Duodenal mucosa (tissue), 2 donors: Measurements from ENCODE around the gene TTLL5.
"Not testable (repeated sequence)": the region's sequence is repeated elsewhere in the genome, so short reads cannot be mapped to it uniquely, and the experiment has no call there.

Experiments
- H3K27ac ChIP-seq: one replicate; pipeline ENCODE4 v1.7.0; 2013; ENCODE audit warnings: low read depth, low read length
- H3K27me3 ChIP-seq, 2 donors: one replicate each; pipeline ENCODE4 v1.7.0; 2013; ENCODE audit warnings: low read length in 2 of 2, control low read depth in 1 of 2; ENCODE audit not compliant: insufficient read depth in 2 of 2, control insufficient read depth in 1 of 2
- H3K36me3 ChIP-seq, 2 donors: one replicate each; pipeline ENCODE4 v1.7.0; 2013; ENCODE audit warnings: low read length in 2 of 2, control low read depth in 1 of 2; ENCODE audit not compliant: insufficient read depth in 2 of 2, control insufficient read depth in 1 of 2
- H3K4me1 ChIP-seq, 2 donors: one replicate each; pipeline ENCODE4 v1.7.0; 2013; ENCODE audit warnings: low read length in 2 of 2, control low read depth in 1 of 2; ENCODE audit not compliant: insufficient read depth in 2 of 2, control insufficient read depth in 1 of 2
- H3K4me3 ChIP-seq, 2 donors: one replicate each; pipeline ENCODE4 v1.7.0; 2013; ENCODE audit warnings: low read length in 2 of 2, low read depth in 1 of 2
- H3K9ac ChIP-seq, 2 donors: one replicate each; pipeline ENCODE4 v1.7.0; 2013; ENCODE audit warnings: low read length in 2 of 2, low read depth in 1 of 2
- H3K9me3 ChIP-seq, 2 donors: one replicate each; pipeline ENCODE4 v1.7.0; 2013; ENCODE audit warnings: low read length in 2 of 2, control low read depth in 1 of 2; ENCODE audit not compliant: control insufficient read depth in 1 of 2

Gene TTLL5

GRCh38 chr14:75837151-75837787 is 176.2 kb downstream of the TTLL5 start:
- H3K9ac ChIP-seq: no peak overlapping the region
- H3K4me3 ChIP-seq: no peak overlapping the region
- H3K27me3 ChIP-seq: no peaks in the 10 kb centered on the region
- peaks cover 0 to 3% of the 10 kb centered on the region in 2 donors for H3K36me3 ChIP-seq
- H3K27ac ChIP-seq: no peak overlapping the region
- H3K9me3 ChIP-seq: no peaks in the 10 kb centered on the region
- H3K4me1 ChIP-seq: peaks cover 8 to 14% of the 10 kb centered on the region in 2 donors

DNA sequence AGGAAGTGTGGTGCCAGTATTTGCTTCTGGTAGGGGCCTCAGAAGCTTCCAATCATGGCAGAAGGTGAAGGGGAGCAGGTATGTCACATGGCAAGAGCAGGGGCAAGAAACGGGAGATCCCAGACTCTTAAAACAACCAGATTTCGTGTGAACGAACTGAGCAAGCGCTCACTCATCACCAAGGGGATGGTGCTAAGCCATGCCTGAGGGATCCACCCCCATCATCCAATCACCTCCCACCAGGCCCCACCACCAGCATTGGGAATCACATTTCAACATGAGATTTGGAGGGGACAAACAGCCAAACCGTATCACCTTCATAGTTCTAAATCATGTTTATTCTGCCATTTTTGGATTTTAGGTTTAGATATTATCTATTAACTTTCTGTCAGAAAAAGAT is 179.9 kb downstream of the TTLL5 start:
- H3K9ac ChIP-seq: no peak overlapping the region
- H3K36me3 ChIP-seq: peaks cover 0 to 3% of the 10 kb centered on the region in 2 donors
- no peak overlapping the region for H3K27ac ChIP-seq
- no peaks in the 10 kb centered on the region for H3K27me3 ChIP-seq
- peaks cover 5 to 16% of the 10 kb centered on the region in 2 donors for H3K4me1 ChIP-seq
- H3K4me3 ChIP-seq: no peak overlapping the region
- no peaks in the 10 kb centered on the region for H3K9me3 ChIP-seq

GRCh38 chr14:75842551-75842950 is 181.5 kb downstream of the TTLL5 start:
- peaks cover 0 to 3% of the 10 kb centered on the region in 2 donors for H3K36me3 ChIP-seq
- H3K4me1 ChIP-seq: peaks cover 5 to 16% of the 10 kb centered on the region in 2 donors
- H3K9me3 ChIP-seq: no peaks in the 10 kb centered on the region
- no peaks in the 10 kb centered on the region for H3K27me3 ChIP-seq
- H3K4me3 ChIP-seq: no peak overlapping the region
- H3K27ac ChIP-seq: no peak overlapping the region
- H3K9ac ChIP-seq: no peak overlapping the region

DNA sequence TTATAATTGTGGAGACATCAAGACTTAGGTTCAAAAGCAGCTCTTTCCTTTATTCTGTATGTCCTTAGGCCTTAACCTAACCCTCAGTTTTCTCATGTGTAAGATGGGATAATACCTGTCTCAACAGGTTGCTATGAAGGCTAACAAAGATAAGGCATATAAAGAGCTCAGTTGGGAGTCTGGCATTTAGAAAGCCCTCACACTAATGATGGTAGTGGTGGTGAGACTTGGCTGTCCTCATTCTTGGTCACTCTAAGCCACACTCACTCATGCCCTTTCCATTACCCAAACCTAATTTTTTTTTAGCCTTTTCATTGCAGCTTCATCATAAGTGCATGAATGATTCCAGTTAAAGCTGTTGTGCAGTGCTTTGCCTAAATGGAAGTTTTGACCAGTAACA is 183.4 kb downstream of the TTLL5 start:
- Histone ChIP-seq H3K9me3 (no peaks in the 10 kb centered on the region), H3K4me1 (peaks cover 5 to 16% of the 10 kb centered on the region in 2 donors), H3K9ac (no peak overlapping the region), H3K27ac (no peak overlapping the region), H3K36me3 (no peaks in the 10 kb centered on the region), H3K4me3 (no peak overlapping the region), H3K27me3 (no peaks in the 10 kb centered on the region)

GRCh38 chr14:75845136-75845804 is 184.2 kb downstream of the TTLL5 start:
- Histone ChIP-seq H3K27me3 (no peaks in the 10 kb centered on the region), H3K4me1 (peaks cover 5 to 16% of the 10 kb centered on the region in 2 donors), H3K36me3 (no peaks in the 10 kb centered on the region), H3K27ac (no peak overlapping the region), H3K4me3 (no peak overlapping the region), H3K9ac (no peak overlapping the region), H3K9me3 (no peaks in the 10 kb centered on the region)

DNA sequence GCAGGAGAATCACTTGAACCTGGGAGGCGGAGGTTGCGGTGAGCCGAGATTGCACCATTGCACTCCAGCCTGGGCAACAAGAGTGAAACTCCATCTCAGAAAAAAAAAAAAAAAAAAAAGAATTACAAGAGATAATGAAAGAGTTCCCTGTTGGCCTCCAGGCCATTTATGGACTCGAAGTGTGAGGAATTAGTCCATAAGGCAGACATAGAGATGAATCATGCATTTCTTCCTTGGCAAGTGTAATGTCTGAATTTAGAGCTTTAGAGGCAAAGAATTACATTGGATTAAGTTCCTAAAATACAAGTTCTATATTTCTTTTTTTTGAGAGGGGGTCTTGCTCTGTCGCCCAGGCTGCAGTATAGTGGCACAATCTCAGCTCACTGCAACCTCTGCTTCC is 185.6 kb downstream of the TTLL5 start:
- H3K27ac ChIP-seq, H3K4me3 ChIP-seq, H3K9me3 ChIP-seq, H3K27me3 ChIP-seq, H3K36me3 ChIP-seq, H3K9ac ChIP-seq: not testable (repeated sequence)
- H3K4me1 ChIP-seq: peaks cover 5 to 16% of the 10 kb centered on the region in 2 donors

DNA sequence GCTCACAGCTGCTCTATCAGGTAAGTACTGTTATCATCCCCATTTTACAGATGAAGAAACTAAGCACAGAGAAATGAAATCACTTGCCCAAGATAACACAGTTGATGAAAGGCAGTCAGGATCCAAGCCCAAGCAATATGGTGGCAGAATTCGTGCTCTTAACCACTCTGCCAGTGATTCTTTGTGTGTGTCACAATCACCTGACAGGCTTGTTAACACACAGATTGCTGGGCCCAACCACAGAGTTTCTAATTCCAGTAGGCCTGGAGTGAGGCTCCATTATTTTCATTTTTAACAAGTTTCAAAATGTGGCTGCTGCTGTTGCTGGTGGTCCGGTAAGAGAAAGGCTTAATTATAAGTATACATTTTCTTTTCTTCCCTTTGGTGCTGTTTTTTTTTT is 186.5 kb downstream of the TTLL5 start:
- Histone ChIP-seq H3K27me3 (no peaks in the 10 kb centered on the region), H3K9ac (no peak overlapping the region), H3K4me3 (no peak overlapping the region), H3K9me3 (no peaks in the 10 kb centered on the region), H3K27ac (no peak overlapping the region), H3K4me1 (peaks cover 4 to 8% of the 10 kb centered on the region in 2 donors), H3K36me3 (no peaks in the 10 kb centered on the region)

DNA sequence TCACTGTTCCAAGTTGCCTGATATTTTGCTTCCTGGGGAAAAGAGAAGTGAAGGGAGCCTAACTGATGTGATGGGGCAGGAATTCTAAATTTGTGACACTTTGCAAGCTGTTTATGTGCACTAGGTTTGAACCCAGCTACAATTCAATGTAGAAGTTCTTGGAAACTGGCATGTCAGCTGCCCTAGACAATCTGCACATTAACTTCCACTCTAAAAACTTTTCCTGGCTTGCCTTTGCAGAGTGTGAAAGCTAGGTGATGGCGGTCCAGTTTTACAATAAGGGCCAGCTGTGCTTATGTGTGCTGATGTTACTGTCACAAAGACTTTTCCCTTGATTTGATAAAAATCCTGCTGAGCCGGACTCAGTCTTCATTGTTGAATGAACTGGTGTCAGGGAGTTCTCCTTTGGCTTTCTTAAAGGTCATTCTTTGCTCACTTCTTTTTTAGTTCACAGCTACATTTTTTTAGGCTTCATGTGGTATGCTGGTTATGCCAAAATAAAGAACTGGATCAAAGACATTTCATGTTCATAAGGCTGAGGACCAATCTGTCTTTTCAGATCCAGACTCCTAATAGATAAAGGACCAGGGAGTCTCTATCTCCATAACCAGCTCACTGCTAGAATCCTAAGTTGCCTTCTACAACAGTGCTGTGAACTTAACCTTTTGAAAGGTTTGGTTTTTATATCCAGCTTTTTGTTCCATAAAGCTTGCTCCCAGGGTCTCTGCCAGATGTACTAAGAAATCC is 187.3 kb downstream of the TTLL5 start:
- no peaks in the 10 kb centered on the region for H3K9me3 ChIP-seq
- H3K9ac ChIP-seq: no peak overlapping the region
- H3K27ac ChIP-seq: no peak overlapping the region
- H3K36me3 ChIP-seq: no peaks in the 10 kb centered on the region
- H3K4me1 ChIP-seq: peaks cover 0 to under 1% of the 10 kb centered on the region in 2 donors
- H3K27me3 ChIP-seq: no peaks in the 10 kb centered on the region
- no peak overlapping the region for H3K4me3 ChIP-seq

DNA sequence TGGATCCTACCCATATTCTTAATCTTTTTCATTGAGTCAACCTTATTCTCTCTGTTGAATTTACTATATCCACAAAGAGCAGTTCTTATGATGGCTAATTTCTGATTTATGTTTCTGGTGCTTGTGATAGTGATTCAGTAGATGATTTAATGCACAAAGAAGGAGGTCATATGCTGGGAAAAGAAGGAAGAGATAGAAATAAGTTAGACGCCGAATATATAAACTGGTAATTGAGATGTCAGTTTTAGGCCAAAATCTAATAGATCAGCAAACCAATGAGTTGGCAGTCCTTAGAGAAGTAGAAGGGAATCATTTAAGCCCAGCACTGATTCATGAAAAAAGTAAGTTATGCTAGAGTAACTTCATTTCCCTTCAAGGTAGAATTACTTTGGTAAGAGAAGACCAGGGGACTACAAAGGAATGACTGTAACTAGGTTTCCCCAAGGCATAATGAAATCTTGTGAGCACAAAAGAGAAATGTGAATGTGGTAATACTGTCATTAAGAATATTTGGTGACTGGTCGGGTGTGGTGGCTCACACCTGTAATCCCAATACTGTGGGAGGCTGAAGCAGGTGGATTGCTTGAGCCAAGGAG is 188.4 kb downstream of the TTLL5 start:
- no peak overlapping the region for H3K27ac ChIP-seq
- no peak overlapping the region for H3K9ac ChIP-seq
- no peaks in the 10 kb centered on the region for H3K36me3 ChIP-seq
- H3K4me1 ChIP-seq: no peaks in the 10 kb centered on the region
- no peaks in the 10 kb centered on the region for H3K27me3 ChIP-seq
- no peaks in the 10 kb centered on the region for H3K9me3 ChIP-seq
- no peak overlapping the region for H3K4me3 ChIP-seq

DNA sequence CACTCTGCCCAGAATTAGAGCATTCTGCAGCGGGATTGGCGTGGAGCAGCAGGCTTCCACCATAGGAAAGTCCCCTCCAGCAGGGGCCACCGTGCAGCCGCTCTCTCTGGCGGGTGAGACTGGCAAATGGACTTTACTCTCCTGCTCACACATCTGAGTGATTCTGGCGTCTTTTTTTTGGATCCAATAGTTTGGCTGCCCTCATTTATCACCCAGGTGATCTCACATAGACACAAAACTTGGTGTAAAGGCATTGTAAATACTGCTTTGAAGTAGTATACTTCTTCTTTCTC is 190.5 kb downstream of the TTLL5 start:
- Histone ChIP-seq H3K9me3 (no peaks in the 10 kb centered on the region), H3K27me3 (no peaks in the 10 kb centered on the region), H3K9ac (no peak overlapping the region), H3K4me3 (peak overlapping the region in 1 of 2 donors; percentile 17), H3K36me3 (no peaks in the 10 kb centered on the region), H3K4me1 (no peaks in the 10 kb centered on the region), H3K27ac (no peak overlapping the region)
